ENCODE data around the gene GIMAP2.
"Not testable (repeated sequence)": the region's sequence is repeated elsewhere in the genome, so short reads cannot be mapped to it uniquely, and the experiment has no call there.

The GIMAP2 gene

GRCh38 chr7:150678601-150679000, 6.9 kb upstream of the GIMAP2 start:
- not testable (repeated sequence) for DNase-seq

- not testable (repeated sequence) for DNase-seq
These were observed 5.1 kb upstream of the GIMAP2 start for GRCh38 chr7:150680364-150680763.

- no peak for DNase-seq
These were observed 625 bp downstream of the GIMAP2 start for GRCh38 chr7:150686030-150686631.

GRCh38 chr7:150688630-150689029, 3.1 kb downstream of the GIMAP2 start:
- DNase-seq: no peak

GRCh38 chr7:150695654-150696053, 10.1 kb downstream of the GIMAP2 start:
- no peak for DNase-seq

GRCh38 chr7:150703209-150703608, 17.7 kb downstream of the GIMAP2 start:
- no peak for DNase-seq

GRCh38 chr7:150715293-150715692, 29.8 kb downstream of the GIMAP2 start:
- DNase-seq: no peak

GRCh38 chr7:150715738-150716137, 30.2 kb downstream of the GIMAP2 start:
- DNase-seq: no peak

- no peak for DNase-seq
These were observed 30.9 kb downstream of the GIMAP2 start, which contains the start of gene GIMAP1 for GRCh38 chr7:150716368-150716767. Gene GIMAP1 (plus strand): TSS chr7:150716613. CDS start chr7:150719048, 2,435 bp downstream.

- DNase-seq: no peak
These were observed 31.4 kb downstream of the GIMAP2 start for GRCh38 chr7:150716939-150717338.

GRCh38 chr7:150717814-150718420, 32.4 kb downstream of the GIMAP2 start:
- DNase-seq: no peak

- DNase-seq: no peak
These were observed 33.9 kb downstream of the GIMAP2 start for GRCh38 chr7:150719436-150719835.

- no peak for DNase-seq
These were observed 34.7 kb downstream of the GIMAP2 start for GRCh38 chr7:150719960-150720891.

- no peak for DNase-seq
These were observed 36.5 kb downstream of the GIMAP2 start for GRCh38 chr7:150721970-150722373.

- peak; percentile 1 for DNase-seq
These were observed 37.0 kb downstream of the GIMAP2 start for GRCh38 chr7:150722431-150722931.

- DNase-seq: no peak
These were observed 38.0 kb downstream of the GIMAP2 start for GRCh38 chr7:150723467-150723866.

- no peak for DNase-seq
These were observed 41.9 kb downstream of the GIMAP2 start for GRCh38 chr7:150727381-150727780.

- no peak for DNase-seq
These were observed 42.5 kb downstream of the GIMAP2 start for GRCh38 chr7:150728011-150728410.

GRCh38 chr7:150728609-150729008, 43.1 kb downstream of the GIMAP2 start:
- no peak for DNase-seq

GRCh38 chr7:150731916-150732315, 46.4 kb downstream of the GIMAP2 start:
- no peak for DNase-seq

GRCh38 chr7:150732786-150733481, 47.4 kb downstream of the GIMAP2 start:
- no peak for DNase-seq

- no peak for DNase-seq
These were observed 48.1 kb downstream of the GIMAP2 start for GRCh38 chr7:150733482-150734095.

Data from NCI-H1105 (cell line).